Tongue (tissue), 2 donors: Measurements from ENCODE around the gene MAP4K3. TPM values are rescaled to one million over a fixed set of nuclear protein-coding genes. Genes with fewer than 3 reads are reported as not detected.
A peak's percentile ranks its signal among the peaks of the same experiment; 100 is the strongest.

Experiments used
- DNase-seq: peaks from one replicate; pipeline ENCODE4 v3.0.0-alpha.2; 2015
- total RNA-seq: library from RNA; depleted of rRNA; stranded (reverse); fragments of >200 nt; gene quantifications from one replicate; pipeline ENCODE4 v1.2.3, GENCODE V29; 2014

Gene MAP4K3
- 72.7 TPM for total RNA-seq

DNA sequence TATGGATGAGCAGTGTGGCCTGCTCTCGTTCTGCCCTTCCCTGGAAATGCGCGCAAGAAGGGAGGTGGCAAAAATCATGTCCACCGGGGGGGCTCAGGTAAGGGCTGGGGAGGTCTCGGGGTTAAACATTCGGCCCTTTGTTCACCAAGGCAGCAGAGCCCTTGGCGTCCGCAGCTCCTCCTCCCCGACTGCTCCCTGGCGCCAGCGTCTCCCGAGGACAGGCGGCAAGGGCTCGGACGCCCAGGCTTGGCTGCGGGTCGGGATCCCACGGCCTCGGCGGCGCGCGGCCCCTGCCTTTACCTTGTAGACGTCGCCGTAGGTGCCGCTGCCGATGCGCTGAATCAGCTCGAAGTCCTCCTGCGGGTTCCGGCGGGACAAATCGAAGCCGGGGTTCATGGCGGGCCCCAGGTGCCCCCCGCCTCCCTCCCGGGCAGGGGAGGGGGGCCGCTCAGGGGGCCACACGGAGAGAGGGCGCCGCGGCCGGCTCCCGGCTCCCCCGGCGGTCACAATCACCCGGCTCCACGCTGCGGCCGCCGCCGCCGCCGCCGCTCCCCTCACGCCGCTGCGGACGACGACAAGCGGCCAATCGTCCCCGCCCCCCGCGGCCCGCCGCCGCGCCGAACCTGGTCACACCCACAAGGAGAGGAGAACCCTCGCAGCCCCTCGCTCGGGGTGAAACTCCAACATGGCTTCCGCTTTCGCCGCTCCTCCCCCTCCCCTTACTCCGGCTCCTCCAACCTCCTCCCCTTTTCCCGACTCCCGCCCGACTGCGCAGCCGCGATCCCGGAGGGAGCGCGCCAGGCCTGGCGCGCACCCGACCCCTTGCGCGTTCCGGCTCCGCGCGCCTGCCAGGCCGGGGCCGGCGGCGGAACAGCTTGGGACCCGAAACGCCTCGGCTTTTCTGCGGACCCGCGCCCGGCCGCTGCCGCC is at the start of gene MAP4K3:
Gene MAP4K3, minus strand, starts transcription at position 694 of the 930 bp plus-strand sequence. Its CDS starts 298 bp downstream, at position 396.
- DNase-seq = peak; percentile 98

DNA sequence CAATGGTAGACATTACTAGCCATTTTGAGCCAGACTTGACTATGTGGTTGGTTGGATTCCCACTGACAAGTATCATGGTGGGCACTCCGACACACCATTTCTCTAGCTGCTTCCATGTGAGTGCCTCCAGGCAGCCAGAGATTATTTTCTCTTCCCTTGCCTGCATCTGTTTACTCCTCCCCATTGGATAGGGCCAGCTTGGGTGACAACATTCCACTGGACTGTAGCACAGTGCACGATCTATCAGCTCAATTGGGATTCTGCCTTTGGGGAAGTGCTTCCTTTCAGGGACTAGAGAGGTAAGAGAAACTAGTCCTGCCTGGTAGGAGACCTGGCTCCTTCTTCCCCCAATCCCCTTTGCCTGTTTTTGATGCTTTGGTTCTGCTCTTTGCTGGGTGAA is 49.0 kb upstream of the MAP4K3 start:
- no peak for DNase-seq

DNA sequence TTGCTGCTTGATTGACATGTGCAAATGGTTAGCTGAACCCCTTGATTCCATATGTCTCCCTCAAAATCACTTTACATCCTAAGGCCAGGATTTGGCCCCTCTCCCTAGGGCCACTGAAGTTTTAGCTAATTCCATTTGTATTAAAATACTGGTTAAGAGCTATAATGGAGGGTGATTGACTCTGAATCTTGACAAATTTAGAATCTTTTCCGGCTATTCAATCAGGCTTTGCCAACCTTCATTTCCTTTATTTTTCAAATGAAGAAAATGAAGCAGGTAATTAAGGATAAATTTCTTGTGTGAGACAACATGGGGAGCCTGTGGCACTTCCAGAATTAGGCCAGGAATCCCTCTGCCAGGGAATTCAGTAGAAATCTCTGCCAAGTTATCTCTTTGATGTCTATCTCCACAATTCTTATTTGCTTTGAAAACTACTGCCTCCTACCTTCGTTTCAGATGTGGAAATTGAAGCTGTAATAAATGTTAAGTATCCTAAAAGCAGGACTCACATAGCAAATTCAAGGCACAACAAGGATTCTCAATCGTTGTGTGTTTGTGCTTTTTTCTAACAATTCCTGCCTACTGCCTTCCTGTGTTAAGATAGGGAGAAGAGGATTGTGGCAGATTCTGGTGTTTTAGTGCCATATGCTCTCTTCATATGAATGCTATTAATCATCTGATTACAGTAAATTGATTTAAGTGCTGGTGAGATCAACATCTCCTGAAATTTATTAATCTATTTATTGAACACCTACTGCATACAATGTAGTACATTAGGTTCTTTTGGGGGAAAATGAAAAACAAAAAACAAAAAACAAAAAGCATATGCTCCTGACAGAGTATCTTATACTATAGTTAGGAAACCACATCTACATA is 47.8 kb upstream of the MAP4K3 start:
- DNase-seq = no peak

DNA sequence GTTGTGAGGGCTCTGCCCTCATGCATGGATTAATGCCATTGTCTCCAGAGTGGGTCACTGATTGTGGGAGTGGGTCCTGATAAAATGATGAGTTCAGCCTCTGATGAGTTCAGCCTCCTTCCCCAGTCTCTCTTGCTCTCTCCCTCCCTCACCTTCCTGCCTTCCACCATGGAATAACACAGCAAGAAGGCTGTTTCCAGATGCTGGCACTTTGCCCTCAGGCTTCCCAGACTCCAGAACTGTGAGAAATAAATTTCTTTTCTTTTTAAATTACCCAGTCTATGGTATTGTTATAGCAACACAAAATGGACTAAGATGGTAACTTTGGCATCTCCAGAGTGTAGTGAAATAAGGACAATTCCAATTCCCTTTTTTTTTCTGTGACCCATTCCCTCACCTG is 47.1 kb upstream of the MAP4K3 start:
- no peak for DNase-seq

DNA sequence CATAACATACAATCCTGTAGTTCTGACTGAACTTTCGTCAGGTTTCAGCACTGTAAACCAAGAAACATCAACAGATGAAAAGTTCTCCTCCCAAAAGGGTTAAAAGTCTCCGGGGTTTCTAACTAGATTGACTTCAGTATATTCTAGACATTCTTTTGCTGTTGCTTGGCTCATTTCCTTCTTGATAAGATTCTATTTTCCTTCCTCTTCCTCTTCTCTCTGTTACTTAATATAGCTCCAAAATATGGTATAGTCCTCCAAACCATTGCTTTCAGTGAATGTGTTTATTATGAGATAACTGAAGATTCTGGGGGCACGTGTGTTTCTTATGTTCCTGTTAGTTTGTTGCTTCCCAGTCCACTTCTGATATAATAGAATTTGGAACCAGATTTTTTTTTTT is 46.4 kb upstream of the MAP4K3 start:
- DNase-seq = no peak

DNA sequence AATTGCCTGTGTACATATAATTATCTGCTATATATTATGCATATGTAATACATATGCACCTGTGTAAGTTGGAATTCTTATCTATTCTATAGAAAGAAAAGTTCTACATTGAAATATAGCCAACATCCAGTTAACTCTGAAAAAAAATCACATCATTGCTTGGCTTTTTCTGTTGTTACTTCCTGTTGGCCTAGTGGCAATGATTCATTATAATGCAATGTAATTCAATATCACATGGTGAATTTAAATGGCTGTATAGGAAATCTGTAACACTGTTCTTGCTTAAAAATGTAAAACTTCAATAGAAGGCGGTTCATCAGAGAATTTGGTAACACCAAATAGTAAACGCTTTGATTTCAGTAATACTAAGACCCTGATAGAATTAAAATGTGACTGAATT is 44.5 kb upstream of the MAP4K3 start:
- DNase-seq = no peak

DNA sequence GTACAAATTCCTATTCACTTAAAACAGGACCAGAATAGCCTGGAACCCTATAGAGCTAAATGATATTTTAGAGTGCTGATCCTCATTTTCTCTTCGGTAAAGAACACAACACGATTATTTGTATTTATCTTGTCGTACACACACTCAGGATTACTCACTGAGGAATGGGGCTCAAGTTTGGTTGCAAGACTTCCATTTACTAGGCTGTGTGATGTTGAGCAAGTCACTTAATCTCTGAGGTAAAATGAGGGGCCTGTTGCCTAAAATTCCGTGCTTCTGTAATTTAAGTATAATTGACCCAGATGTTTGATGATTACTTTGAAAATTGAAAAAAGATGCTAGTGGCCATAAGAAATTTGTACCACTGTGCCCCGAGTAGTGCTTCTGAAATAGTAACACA is 42.6 kb upstream of the MAP4K3 start:
- no peak for DNase-seq

DNA sequence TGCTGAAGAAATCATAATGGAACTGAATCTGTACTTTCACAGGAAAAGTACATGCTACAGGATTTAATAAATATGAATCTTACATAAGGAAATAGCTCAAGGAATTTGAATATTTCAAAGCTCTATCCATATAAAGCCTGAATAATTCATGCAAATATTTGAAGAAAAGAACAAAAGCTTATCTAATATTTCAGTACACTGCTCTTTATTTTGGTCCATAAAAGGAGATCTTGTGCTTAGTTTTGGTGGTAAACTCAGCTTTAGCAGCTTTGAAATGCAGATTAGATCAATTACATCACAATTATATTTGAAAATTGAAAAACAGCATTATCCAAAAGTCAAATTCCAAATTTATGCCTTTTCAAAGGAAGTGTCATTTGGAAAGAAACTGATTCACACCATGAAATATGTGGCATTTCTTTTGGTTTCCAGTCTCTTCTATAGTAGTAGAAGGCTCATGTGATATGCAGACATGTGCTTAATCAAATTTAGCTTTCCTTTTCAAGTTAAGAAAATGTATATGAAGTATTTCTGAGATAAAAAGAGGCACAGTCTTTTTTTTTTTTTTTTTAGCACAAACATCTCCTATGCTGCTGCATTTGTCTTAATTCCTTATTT is 42.1 kb upstream of the MAP4K3 start:
- DNase-seq = no peak

DNA sequence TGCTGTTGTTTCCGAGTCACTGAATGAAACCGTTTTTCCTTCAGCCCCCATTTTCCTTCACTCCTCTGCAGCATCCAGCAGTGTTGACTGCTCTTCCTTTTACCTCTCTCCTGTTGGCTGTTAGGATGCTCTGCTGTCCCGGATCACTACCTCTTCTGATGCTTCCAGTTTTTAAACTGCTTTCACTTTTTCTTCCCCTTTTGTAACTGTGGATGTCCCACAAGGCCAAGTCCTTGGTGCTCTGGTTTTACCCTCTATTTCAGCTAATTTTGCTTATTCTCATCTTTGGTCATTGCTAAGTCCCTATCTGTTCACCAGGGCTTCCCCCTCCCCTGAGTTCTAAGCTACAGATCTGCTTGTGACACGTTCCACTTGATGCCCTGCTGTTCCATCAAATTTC is 39.4 kb upstream of the MAP4K3 start:
- no peak for DNase-seq

DNA sequence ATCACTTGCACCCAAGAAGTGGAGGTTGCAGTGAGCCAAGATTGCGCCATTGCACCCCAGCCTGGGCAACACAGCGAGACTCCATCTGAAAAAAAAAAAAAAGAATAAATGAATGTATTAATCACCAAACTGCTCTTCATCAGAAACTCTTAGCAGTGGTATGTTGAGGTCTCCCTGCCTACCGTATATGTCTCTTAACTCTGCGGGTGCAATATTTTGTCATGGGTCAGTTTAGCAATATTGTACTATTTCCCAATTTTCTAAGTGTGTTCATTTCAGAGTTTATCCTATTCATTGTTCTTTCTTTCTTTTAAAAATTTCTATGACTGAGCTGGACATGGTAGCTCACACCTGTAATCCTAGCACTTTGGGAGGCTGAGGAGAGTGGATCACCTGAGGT is 37.9 kb upstream of the MAP4K3 start:
- DNase-seq = no peak

DNA sequence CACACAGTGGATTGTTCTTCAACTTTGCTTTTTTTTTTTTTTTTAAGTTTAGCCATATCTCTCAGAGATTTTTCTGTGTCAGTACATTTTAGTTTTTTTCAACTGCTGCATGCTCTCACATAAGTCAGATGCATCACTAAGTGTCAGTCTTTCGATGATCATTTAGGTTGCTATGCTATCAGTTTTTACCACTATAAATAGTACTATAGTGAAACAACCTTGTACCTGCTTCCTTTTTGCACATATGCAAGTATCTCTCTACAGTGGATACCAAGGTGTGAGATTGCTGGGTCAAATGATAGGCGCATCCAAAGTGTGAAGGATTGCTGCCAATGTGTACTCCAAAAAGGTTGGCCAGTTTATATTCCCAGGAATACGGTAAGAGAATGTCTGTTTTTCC is 33.5 kb upstream of the MAP4K3 start:
- DNase-seq = no peak

DNA sequence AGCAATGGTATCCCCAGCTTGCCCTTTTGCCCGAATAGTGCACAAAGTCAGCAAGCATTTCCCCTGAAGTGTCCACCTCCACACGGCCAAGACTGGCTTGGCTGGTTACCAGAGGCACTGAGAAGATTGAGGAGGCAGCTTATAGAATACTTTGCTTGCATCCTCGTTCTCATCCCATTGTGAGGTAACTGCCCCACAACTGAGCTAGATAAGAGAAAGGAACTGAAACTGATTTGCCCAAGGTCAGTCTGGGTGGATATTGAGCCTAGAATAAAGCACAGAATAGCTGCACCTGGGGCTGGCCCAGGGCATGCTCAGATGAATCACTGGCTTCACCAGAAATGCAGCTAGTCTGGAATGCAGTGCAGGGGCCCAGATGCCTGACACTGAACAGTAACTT is 32.7 kb upstream of the MAP4K3 start:
- peak; percentile 28 for DNase-seq

DNA sequence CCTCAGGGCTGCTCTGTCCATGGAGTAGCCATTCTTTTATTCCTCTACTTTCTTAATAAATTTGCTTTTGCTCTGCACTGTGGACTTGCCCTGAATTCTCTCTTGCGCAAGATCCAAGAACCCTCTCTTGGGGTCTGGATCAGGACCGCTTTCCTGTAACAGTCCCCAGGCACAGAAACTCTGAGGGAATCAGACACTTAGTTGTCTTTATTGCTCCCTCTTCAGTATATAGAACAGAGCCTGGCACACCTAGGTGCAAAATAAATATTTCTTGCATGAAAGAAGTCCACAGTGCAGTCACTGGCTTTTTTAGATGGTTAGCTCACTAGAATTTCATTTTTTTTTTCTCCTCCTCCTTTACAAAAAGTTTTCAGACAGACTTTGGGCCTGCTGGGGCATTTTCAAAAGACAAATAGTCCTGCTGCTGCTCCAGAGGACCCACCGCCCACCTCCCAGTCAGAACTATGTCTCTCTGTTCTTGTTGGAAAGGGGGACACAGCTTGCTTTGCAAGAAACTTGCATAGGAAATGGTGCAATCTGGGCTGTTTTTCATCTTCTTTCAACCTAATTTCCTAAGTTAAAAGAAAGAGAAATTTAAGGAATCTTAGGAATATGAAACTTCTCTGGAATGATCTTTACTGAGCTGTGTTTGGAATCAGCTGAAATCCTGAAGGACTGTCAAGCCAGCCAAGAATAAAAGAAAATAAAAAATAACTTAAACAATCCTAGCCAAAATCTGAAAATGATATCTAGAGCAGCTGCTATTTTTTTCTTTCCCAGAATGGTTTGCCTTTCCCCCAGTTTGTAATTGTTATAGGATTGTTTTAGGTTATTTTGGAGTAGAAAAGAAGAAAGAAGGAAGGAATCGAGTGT is 31.7 kb upstream of the MAP4K3 start:
- peak; percentile 60 for DNase-seq

DNA sequence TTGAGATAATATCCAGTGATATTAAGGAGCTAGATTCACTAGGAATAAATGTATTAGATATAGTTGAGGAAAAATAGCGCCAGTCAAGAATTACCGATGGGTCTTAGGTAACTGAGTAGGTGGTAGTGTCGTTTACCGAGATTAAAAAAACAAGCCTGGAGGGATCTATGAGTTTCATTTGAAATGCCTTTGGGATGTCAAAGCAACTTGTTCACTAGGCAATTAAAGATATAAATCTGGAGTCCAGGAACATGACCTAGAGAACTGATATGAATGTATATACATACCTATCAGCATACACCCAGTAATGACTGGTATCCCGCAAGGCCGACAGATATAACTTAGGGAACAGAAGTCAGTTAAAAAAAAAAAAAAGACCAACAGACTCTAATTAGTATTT is 29.2 kb upstream of the MAP4K3 start:
- no peak for DNase-seq

DNA sequence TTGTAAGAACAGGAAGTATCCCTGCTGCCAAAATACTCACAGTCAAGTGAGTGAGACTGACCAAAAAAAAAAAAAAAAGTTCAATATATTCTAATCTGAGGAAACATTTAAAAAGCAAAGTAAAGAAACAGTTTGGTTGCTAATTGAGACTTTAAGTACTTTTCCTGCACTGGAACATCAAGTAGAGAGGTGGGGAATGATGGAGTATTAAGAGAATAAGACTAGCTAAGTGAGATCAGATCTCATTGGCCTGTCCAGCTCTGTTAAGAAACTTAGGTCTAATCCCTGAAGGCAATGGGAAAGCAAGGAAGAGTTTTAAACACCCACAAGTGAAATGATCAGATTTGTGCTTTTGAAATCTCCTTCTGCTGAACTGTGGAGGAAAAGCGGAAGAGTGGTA is 27.8 kb upstream of the MAP4K3 start:
- DNase-seq = no peak

DNA sequence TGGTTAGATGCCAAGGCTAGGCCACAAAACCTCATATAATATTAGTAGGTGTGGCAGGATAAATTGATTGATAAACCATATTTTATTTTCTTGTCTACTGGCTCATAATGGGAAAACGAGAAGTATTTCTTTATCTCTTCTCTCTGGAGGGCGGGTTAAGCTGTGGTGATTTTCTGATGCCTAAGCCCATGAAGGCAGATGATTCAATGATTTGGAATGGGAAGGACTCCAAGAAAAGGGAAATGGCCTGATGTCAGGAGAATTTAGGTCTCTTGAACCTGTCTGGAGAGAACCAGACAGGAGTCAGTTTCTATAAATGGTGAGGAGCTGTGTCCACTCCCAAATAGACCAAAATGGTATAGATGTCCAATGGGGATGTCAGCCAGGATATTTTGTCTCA is 18.7 kb upstream of the MAP4K3 start:
- DNase-seq = no peak

DNA sequence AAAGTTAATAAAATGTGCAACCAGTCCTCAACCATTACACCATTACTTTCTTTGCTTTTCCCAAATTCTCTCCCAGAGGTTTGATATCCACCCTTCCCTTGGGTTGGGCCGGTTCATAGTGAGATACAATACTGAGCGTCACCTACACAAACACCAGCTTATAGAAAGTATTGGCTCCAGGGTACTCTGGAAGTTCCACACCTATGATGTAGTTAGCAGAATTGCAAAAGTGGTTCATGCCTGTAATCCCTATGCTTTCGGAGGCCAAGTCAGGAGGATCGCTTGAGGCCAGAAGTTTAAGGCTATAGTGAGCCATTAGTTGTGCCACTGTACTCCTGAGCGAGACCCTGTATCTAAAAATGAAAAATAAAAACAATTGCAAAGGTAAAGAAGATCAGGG is 15.3 kb upstream of the MAP4K3 start:
- DNase-seq = no peak

DNA sequence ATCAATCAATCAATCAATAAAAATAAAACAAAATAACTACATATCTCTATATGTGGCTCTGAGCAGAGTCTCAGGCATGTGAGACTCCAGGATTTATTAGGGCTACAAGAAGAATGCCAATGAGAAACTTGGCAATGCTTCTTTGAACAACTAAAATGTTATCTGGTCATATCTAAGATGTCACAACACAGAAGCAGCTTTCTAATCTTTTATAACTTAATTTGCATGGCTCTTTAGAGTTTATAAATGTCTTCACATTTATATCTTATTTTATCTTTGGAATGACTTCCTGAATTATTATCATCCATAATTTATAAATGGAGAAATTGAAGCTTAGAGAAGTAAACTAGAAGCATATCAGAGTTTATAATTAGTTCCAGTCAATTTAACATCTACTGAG is 14.9 kb upstream of the MAP4K3 start:
- DNase-seq = no peak

DNA sequence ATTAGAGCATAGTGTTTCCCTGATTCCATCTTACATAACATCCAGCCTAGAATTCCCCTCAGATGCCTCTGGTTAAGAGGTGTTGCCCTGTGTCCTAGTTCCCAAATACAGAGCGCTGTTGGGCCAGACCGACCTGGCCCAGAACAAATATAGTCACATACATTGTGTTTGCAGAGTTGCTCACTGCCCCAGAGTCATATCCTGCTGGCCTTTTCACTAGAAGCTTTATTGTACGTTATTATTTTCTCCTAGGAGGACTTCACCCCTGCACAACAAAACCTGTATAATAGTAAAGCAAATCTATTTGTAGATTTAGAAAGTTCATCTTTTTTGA is 11.1 kb upstream of the MAP4K3 start:
- no peak for DNase-seq

DNA sequence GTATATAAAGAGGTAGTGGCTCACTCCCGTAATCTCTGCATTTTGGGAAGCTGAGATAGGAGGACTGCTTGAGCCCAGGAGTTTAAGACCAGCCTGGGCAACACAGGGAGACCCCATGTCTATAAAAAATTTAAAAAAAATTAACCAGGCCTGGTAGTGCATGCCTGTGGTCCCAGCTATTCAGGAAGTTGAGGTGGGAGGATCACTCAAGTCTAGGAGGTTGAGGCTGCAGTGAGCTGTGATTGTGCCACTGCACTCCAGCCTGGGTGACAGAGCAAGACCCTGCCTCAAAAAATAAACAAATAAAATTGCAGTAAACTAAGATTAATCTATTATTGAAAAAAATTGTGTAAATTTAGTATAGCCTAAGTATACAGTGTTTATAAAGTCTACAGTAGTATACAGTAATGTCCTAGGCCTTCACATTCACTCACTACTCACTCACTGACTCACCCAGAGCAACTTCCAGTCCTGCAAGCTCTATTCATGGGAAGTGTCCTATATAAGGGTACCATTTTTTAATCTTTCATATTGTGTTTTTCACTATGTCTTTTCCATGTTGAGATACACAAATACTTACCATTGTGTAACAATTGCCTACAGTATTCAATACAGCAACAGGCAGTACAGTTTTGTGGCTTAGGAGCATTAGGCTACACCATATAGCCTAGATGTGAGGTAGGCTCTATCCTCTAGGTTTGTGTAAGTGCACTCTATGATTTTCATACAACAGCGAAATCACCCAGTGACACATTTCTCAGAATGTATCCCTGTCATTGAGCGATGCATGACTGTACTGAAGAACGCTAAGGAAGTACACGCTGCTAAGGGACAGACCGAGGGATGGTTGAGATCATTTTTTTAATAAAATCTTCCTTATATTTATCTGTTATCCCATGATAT is 10.4 kb upstream of the MAP4K3 start:
- no peak for DNase-seq

DNA sequence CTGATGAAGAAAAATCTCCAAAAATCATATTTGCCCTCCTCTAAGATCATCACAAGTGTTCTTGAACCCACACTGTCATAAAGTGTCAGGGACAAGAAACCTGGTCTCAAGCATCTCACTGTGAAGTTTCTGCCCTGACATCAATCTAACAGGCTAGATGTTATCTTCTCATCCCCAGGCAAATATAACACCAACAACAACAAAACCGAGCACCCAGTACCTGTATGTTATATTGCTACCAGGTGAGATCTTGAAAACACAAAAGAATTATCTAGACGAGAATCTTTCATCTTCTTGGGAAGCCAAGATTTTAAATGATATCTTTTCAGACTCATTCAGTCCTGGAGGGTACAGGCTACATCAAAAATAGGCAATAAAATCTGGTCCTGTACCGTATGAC is 8.8 kb upstream of the MAP4K3 start:
- DNase-seq = no peak
